NCI-H345 (cell line): Measurements from ENCODE around the gene KIAA2012.

Experiments
- DNase-seq: peaks from one replicate; lab custom pipeline; 2025; lab: John Stamatoyannopoulos, UW

The KIAA2012 gene

DNA sequence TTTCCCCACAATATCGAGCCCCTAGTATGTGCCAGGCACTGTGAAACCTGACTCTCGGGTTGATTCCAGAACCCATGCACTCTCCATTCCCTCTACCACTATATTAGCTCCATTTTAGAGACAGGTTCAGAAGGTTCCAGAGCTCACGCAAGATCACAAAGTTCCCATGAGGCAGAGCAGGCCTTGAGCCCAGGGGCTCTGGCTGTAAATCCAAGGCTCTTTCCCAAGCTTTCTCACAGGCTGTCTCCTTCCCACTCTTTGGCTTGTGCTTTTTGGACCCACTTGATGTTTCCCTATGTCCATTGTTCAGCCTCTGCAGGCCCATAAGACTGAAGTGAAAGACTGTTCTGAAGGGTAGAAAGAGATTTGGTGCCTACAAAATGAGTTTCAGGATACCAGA lies 15.7 kb downstream of the KIAA2012 start:
- no peak for DNase-seq

DNA sequence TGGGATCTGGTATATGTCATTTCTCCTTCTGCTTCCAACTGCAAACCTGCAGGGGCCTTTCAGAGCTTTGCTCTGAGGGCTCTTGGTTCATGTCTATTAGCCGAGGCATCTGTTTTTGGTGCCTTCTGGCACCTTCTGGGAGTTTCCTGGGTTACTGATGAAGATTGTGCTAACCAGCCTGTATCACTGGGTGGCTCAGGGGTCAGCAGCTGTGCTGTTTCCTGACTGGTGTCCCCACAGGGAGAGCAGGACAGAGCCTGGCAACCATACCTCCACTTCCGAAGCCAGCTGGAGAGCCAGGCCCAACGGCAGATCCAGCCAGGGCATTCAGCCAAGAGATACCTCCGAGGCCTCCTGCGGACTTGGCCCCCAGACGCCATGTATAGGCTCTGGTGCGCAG lies 17.5 kb downstream of the KIAA2012 start:
- no peak for DNase-seq

- no peak for DNase-seq
Observed at GRCh38 chr2:202091476-202091875, 18.4 kb downstream of the KIAA2012 start.

DNA sequence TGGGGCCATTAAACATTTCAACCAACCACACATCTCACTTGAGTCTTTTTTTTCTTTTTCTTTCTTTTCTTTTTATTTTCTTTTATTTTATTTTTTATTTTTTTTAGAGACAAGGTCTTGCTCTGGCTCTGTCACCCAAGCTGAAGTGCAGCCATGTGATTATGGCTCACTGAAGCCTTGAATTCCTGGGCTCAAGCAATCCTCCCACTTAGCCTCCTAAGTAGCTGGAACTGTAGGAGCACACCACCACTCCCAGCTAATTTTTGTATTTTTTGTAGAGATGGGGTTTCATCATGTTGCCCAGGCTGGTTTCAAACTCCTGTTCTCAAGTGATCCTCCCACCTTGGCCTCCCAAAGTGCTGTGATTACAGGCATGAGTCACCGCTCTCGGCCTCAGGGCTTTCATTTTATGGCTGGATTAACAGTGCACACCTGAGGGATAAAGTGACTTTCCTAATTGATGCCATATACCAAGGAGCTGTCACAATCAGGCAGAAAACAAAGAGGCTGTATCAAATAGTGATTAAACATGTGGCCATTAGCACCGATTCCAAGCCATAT lies 21.5 kb downstream of the KIAA2012 start:
- DNase-seq = no peak

GRCh38 chr2:202095235-202095634 lies 22.2 kb downstream of the KIAA2012 start:
- DNase-seq = no peak

- DNase-seq = no peak
Observed at GRCh38 chr2:202096736-202097135, 23.7 kb downstream of the KIAA2012 start.

- no peak for DNase-seq
Observed at GRCh38 chr2:202098291-202098690, 25.2 kb downstream of the KIAA2012 start.

DNA sequence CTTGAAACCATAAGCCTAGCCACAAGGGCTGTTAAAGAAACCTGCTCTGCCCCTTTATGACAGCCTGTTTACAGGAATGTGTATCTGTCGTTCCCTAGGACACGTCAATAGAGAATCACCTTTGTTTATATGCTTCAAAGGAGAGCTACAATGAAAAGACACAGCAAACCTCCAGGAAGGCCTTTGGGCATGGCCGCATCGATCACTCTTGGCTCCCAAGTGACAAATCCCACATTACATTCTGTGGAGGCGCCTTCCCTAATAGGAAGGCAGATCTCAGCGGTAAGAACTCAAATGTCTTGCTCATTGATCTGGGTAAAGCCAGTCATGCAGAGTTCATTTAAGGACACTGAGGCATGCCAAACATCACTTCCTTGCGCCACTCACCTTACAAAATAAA lies 26.5 kb downstream of the KIAA2012 start:
- no peak for DNase-seq

- DNase-seq = no peak
Observed at GRCh38 chr2:202100176-202100575, 27.1 kb downstream of the KIAA2012 start.

- DNase-seq = no peak
Observed at GRCh38 chr2:202101026-202101579, 28.0 kb downstream of the KIAA2012 start.

GRCh38 chr2:202102425-202103000 lies 29.5 kb downstream of the KIAA2012 start:
- DNase-seq = peak; percentile 59

- DNase-seq = no peak
Observed at GRCh38 chr2:202104286-202104870, 31.3 kb downstream of the KIAA2012 start.

GRCh38 chr2:202105025-202105424 lies 32.0 kb downstream of the KIAA2012 start:
- DNase-seq = no peak

- DNase-seq = no peak
Observed at GRCh38 chr2:202108345-202108744, 35.3 kb downstream of the KIAA2012 start.

DNA sequence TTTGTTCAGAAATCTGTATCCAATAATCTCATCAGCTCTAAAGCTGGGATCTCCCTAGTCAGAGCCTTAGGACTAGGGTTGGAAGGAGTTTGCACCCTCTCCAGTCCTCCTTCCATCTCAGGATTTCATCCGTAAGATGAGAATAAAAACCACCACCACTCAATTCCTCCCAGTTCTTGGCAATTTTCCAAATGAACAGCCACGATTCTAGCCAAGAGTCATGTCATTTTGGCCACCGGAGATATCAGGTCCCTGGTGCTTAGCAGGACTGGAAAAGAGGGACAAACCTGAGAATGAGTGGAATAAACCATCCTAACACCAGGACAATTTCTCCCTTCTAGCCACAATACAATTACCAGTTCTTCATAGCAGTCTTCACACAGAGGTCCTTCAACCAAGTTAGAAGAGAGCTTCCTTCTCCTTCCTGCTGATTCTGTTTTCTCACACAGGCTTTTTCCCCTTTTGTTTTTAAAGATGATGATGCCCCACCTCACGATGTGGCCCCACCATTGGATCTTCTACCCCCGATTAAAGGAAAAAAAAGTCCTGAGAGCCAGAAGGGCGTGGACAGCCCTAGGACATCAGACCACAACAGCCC lies 36.2 kb downstream of the KIAA2012 start:
- no peak for DNase-seq

DNA sequence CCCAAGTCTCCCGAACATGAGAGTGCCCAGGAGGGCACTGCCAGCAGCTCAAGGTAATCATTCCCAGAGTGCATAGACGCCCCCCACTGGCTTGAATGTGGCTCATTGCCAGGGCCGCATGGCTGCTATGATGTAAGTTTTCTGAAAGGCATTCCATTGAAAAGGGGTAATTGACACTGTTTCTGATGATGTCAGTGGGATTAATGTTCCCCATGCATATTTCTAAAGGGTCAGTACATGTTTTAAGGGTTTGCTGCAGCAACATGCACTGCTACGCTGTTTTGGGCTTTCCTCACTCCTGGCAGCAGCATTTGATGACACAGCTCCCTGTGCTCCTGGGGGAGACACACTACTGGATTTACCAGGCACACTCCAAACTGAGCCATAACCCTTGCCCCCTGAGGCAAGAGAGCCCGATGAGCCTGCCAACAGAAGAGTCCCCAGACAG lies 36.7 kb downstream of the KIAA2012 start:
- peak; percentile 37 for DNase-seq

DNA sequence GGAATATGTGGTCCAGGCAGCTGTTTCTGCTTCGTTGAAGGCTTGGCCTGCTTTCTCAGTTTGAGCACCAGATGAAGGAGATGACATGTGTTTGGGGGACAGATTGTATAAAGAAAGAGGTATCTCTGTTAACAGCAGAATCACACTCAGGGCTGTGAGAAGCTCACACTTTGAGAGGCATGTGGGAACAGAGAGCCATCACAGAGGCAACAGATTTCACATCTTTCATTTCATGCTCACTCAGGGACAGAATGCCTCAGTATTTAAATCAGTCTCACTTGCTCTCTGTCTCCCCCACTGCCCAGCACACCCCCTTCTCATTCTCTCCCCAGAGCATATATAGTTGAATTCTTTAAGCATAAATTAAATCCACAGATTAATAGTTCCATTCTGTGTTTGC lies 37.4 kb downstream of the KIAA2012 start:
- DNase-seq = no peak

GRCh38 chr2:202112041-202112440 lies 39.0 kb downstream of the KIAA2012 start:
- DNase-seq = no peak

DNA sequence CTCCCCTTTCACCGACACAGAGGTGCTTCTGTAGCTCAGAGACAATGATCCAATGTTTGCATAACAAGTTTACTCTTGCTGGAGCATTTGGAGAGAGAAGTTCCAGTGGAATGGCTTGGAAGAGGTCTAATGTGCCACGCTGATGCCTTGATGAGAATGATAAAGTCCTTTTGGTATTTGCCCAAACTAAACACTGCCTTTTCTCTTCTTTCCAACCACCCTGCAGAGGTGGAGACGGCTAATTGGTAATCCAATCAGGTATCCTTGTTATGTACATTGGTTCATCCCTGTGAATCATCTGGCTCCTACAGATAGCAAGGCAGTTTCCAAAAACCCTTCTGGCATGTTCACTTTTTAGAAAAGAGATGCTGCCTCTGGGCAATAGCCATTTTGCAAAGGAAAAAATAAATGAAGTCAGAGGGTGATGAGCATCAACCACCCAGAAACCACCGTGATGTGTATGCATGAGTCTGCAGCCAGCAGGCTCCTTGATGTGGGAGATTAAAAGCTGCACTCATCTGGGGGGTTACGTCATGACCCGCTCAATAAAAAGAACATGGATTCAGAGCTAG lies 40.6 kb downstream of the KIAA2012 start:
- peak; percentile 80 for DNase-seq

GRCh38 chr2:202114291-202114690 lies 41.2 kb downstream of the KIAA2012 start:
- no peak for DNase-seq

DNA sequence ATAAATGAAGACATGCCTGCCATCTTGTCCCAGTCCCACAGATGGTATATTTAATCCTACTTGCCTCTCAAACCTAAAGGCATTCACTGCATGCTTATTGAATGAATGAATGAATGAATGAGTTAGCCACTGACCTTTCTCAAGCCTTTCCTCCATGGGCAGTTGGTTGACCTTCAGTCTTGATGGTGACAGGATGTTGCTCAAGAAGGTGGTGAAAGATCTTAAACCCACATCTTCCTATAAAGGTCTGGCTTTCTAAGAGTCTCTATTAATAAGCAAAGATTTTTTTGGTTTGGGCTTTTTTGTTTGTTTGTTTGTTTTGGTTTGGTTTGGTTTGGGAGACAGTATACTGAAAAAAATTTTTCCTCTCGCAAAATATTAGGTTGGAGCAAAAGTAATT lies 41.7 kb downstream of the KIAA2012 start:
- no peak for DNase-seq

DNA sequence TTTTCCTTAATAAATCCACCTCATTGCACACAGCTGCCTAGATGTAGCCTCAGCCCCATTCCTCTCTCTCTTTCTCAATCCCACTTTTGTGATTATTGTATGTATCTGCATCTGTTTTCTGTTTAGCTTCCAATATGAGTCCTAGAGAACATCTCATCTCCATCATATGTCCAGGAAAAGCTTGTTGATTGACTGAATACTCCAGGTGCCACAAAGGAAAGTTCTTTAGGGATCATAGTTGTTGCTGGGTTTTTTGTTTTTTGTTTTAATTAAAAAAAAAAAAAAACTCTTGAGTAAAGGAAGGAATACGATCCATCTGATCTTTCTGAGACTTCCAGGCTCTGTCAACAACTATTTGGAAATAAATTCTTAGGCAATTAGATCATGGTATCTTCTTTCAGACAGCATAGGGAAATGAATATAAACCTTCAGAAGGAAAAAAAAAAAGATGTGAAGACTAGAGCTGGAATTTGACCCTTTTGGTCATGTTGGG lies 42.5 kb downstream of the KIAA2012 start:
- no peak for DNase-seq

- no peak for DNase-seq
Observed at GRCh38 chr2:202116691-202117090, 43.6 kb downstream of the KIAA2012 start.
